Sciatic nerve (tissue), 2 donors: ENCODE measurements around the gene KHDC1L. TPM values are rescaled to one million over a fixed set of nuclear protein-coding genes. Genes with fewer than 3 reads are reported as not detected.
"Not testable (repeated sequence)": the region's sequence is repeated elsewhere in the genome, so short reads cannot be mapped to it uniquely, and the experiment has no call there.

Source experiments
- ATAC-seq: fragments of 200-7000 bp; cut with Tn5 transposase; one replicate; pipeline ENCODE4 v1.9.1; 2020; ENCODE audit warnings: mild to moderate bottlenecking, moderate library complexity
- DNase-seq: peaks from one replicate; pipeline ENCODE4 v3.0.0-alpha.2; 2020; ENCODE audit warnings: low spot score
- intact Hi-C: fragments of 100-400 bp; cut with DNase I; formaldehyde crosslinking; loops from one replicate; pipeline ENCODE4 v1.14.2; 2022
- total RNA-seq: library from RNA; stranded (reverse); fragmentation: NEBNext Ultra II Directional; extraction: Animal tissue kit (Norgen Biotek cat#: 25700); gene quantifications from one replicate; pipeline ENCODE4 v1.2.1, GENCODE V29; 2021
- donor health status: DM: no; HTN: no; CAD: no.
- donor health status: DM: no; HTN: no; CAD: no.

The KHDC1L gene
- not detected for total RNA-seq

- ATAC-seq (no peak), DNase-seq (no peak)
- intact Hi-C loops, result no loop called here
These were observed at the start of gene KHDC1L for GRCh38 chr6:73225396-73225795. Gene KHDC1L, minus strand, starts transcription at chr6:73225496. Its CDS starts 88 bp downstream, at chr6:73225408.

GRCh38 chr6:73269296-73269695 is 44.0 kb upstream of the KHDC1L start:
- intact Hi-C loops, ATAC-seq, DNase-seq: not testable (repeated sequence)

GRCh38 chr6:73268896-73269295 is 43.6 kb upstream of the KHDC1L start:
- intact Hi-C loops, DNase-seq, ATAC-seq: not testable (repeated sequence)

- DNase-seq (no peak), ATAC-seq (no peak)
- intact Hi-C loops, result no loop called here
These were observed 39.1 kb upstream of the KHDC1L start for GRCh38 chr6:73264446-73264845.

- ATAC-seq (peak; percentile 50), DNase-seq (no peak)
- intact Hi-C loops, result no loop called here
These were observed 38.2 kb upstream of the KHDC1L start for GRCh38 chr6:73263570-73263909.

- DNase-seq, result peak; percentile 60
- intact Hi-C loops, result no loop called here
- peak; percentile 79 for ATAC-seq
These were observed 37.6 kb upstream of the KHDC1L start, which contains the start of gene KHDC1 for GRCh38 chr6:73262671-73263569. Gene KHDC1, minus strand, starts transcription at chr6:73263196. Its CDS starts 20,679 bp downstream, at chr6:73242517.

- no peak for DNase-seq
- intact Hi-C loops, result no loop called here
- ATAC-seq, result no peak
These were observed 33.4 kb upstream of the KHDC1L start for GRCh38 chr6:73258721-73259120.

- DNase-seq, ATAC-seq, intact Hi-C loops: not testable (repeated sequence)
These were observed 29.0 kb upstream of the KHDC1L start for GRCh38 chr6:73254323-73254722.

- ATAC-seq (no peak), DNase-seq (no peak)
- intact Hi-C loops, result no loop called here
These were observed 27.4 kb upstream of the KHDC1L start for GRCh38 chr6:73252703-73253102.

- ATAC-seq (no peak), DNase-seq (no peak)
- intact Hi-C loops, result no loop called here
These were observed 24.7 kb upstream of the KHDC1L start for GRCh38 chr6:73250016-73250415.

- DNase-seq (no peak), ATAC-seq (no peak)
- intact Hi-C loops, result no loop called here
These were observed 23.1 kb upstream of the KHDC1L start for GRCh38 chr6:73248192-73248903.

GRCh38 chr6:73242001-73242400 is 16.7 kb upstream of the KHDC1L start:
- DNase-seq (no peak), ATAC-seq (no peak)
- intact Hi-C loops, result no loop called here

GRCh38 chr6:73240730-73241129 is 15.4 kb upstream of the KHDC1L start:
- no peak for ATAC-seq
- DNase-seq, result no peak
- intact Hi-C loops, result no loop called here

- DNase-seq (no peak), ATAC-seq (no peak)
- intact Hi-C loops, result no loop called here
These were observed 11.0 kb upstream of the KHDC1L start for GRCh38 chr6:73236144-73236750.

- DNase-seq (no peak), ATAC-seq (no peak)
- intact Hi-C loops, result no loop called here
These were observed 9.4 kb upstream of the KHDC1L start for GRCh38 chr6:73234733-73235132.

- ATAC-seq, DNase-seq, intact Hi-C loops: not testable (repeated sequence)
These were observed 8.7 kb upstream of the KHDC1L start for GRCh38 chr6:73233971-73234370.

- intact Hi-C loops, result no loop called here
- DNase-seq (no peak), ATAC-seq (no peak)
These were observed 7.8 kb upstream of the KHDC1L start for GRCh38 chr6:73233048-73233447.

- intact Hi-C loops, result no loop called here
- DNase-seq (no peak), ATAC-seq (no peak)
These were observed 6.7 kb upstream of the KHDC1L start for GRCh38 chr6:73231986-73232391.

- DNase-seq (no peak), ATAC-seq (no peak)
- intact Hi-C loops, result no loop called here
These were observed 2.4 kb upstream of the KHDC1L start for GRCh38 chr6:73227606-73228255.
